ENCODE measurements around the gene IRS2.

Gene IRS2

GRCh38 chr13:109802936-109803335, 16.6 kb upstream of the IRS2 start:
- no peak for DNase-seq (ENCODE audit: low spot score)

DNA sequence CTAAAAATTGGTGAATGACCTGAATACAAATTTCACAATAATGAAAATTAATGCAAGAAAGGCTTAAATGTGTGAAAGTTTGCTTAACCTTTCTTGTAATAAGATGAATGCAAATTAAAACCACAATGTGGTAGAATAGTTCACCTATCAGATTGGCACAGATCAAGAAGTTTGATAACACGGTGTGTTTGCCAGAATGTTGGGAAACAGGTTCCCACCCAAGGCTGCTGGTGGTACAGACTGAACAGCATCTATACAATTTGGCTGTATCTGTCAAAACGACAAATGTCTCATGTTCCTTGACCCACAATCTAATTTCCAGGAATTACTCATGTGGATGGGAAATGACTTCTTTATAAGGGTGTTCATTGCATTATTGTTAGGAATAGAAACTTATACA, 8.6 kb upstream of the IRS2 start:
- no peak for DNase-seq (ENCODE audit: low spot score)

DNA sequence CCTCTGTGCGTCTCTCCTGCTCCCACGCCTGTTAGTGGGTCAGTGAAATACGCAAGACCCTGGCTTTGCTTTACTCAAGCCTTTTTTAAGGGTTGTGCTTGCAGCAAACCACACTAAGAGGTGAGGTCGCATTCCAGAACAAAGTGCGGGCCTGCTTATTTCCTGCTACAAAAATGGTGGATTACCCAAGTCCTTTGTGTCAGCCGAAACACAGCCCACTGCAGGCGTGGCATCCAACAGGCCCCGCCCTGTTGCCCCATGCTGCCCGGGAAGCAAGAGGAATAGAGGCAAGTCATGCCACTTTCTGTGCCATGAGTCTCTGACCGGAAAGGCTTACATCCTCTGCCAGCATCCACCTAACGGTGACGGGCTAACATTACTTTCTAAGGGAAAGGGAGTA, 7.7 kb upstream of the IRS2 start:
- no peak for DNase-seq (ENCODE audit: low spot score)

GRCh38 chr13:109792416-109793059, 6.2 kb upstream of the IRS2 start:
- peak; percentile 38 for DNase-seq (ENCODE audit: low spot score)

GRCh38 chr13:109790942-109791605, 4.7 kb upstream of the IRS2 start:
- DNase-seq (ENCODE audit: low spot score) = peak; percentile 29

- DNase-seq (ENCODE audit: low spot score) = no peak
Measured at GRCh38 chr13:109790086-109790485, 3.7 kb upstream of the IRS2 start.

- DNase-seq (ENCODE audit: low spot score) = no peak
Measured at GRCh38 chr13:109789262-109789661, 2.9 kb upstream of the IRS2 start.

DNA sequence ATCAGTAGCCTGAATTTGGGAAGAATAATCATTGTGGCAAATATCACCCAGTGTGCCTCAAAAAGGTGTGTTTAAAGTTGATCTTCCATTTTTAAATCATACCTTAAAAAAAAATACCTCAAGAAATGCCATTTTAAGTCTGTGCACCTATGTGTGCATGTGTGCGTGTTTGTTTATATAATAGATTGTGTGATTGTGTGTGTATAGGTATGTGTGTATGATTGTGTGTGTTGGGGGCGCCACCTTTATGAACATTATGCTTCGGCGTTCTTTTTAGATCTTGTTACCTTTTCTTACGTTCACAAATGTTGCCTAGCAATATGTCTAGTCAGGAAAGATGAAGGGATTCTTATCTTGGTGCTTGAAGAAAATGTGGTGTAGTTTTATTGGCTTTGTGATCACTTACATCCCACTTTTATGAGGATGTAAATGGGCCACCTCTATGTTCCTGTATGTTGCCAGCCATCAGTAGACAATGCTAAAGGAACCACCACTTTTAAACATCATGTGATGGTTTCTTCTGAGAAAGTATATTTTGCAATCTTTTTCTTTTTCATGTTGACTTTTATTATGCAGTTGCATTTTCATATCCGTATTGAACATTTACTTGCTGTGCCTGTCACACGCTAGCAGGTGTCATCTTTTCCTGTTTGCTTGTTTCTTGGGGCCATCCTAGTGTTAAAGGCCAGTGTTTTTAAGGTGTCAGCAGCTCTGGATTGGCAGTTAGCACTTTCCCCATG, 2.2 kb upstream of the IRS2 start:
- peak; percentile 32 for DNase-seq (ENCODE audit: low spot score)

GRCh38 chr13:109787135-109787954, 962 bp upstream of the IRS2 start:
- DNase-seq (ENCODE audit: low spot score) = no peak

GRCh38 chr13:109785892-109786450, 412 bp downstream of the IRS2 start:
- DNase-seq (ENCODE audit: low spot score) = no peak

DNA sequence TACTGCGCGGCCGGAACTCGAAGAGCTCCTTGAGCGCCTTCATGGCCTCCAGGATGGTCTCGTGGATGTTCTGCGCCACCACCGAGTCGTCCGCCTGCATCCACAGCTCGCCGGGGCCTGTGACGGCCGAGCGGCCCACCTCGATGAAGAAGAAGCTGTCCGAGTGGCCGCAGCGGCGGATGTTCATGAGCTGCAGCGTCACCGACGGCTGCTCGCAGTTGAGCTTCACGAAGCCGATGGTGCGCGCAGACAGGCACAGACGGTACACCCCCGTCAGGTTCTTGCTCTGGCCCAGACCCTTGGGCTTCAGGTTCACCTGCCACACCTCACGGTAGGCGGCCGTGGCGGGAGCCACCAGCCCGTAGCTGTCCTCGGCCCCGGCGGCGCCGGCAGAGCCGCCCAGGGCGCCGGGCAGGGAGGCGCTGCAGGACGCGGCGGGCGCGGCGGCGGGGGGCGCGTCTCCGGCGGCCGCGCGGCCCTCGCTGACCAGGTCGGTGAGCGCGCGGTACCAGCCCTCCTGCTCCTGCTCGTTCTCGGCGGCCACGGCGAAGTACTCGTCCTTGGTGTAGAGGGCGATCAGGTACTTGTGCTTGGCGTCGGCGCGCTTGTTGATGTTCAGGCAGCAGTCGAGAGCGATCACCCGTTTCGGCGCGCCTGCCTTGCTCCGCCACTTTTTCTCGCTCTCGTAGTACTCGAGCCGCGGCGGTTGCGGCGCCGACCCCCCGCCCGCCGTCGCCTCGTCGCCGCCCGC, 1.1 kb downstream of the IRS2 start:
- no peak for DNase-seq (ENCODE audit: low spot score)

DNA sequence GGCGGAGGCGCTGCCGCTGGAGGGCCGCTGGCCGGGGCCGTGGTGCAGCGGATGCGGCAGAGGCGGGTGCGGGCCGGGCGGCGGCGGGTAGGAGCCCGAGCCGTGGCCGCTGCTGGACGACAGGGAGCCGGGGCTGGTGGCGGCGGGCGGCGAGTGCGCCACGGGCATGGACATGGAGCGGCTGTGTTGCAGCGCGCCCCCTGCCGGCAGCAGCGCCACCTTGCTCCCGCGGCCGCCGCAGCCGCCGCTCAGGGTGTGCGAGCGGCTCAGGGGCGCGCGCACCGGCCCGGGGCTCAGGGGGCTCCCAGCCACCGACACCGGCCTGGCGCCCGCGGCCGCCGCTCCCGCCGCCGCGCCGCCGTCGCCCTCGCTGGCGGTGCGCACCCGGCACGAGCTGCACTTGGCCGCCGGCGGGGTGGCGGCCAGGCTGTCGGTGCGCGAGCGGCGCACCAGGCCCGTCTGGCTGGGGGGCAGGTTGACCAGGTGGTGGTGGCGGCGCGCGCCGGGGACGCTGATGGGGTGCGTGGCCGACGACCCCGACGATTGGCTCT, 1.7 kb downstream of the IRS2 start:
- peak; percentile 55 for DNase-seq (ENCODE audit: low spot score)

- DNase-seq (ENCODE audit: low spot score) = no peak
Measured at GRCh38 chr13:109783815-109784589, 2.4 kb downstream of the IRS2 start.

- no peak for DNase-seq (ENCODE audit: low spot score)
Measured at GRCh38 chr13:109783447-109783814, 3.0 kb downstream of the IRS2 start.

DNA sequence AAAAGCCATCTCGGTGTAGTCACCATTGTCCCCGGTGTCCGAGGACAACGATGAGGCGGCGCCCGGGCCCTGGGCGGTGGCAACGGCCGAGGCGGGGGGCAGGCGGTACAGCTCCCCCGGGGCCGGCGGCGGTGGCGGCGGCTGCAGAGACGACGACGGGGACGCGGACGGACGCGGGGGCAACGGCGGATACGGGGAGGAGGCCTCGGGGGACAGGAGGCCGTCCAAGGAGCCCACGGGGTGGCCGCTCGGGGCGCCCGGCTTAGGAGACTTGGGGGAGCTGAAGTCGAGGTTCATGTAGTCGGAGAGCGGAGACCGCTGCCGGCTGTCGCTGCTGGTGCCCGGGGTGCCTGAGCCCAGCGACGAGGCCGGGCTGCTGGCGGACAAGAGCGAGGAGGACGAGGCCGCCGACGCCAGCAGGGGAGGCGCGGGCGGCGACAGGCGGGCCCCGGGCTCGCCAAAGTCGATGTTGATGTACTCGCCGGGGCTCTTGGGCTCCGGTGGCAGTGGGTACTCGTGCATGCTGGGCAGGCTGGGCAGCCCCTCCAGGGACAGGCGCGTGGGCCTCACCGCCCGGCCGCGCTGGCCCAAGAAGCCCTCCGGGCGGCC, 3.5 kb downstream of the IRS2 start:
- DNase-seq (ENCODE audit: low spot score) = no peak

- no peak for DNase-seq (ENCODE audit: low spot score)
Measured at GRCh38 chr13:109782066-109782822, 4.1 kb downstream of the IRS2 start.

- DNase-seq (ENCODE audit: low spot score) = no peak
Measured at GRCh38 chr13:109781384-109782065, 4.9 kb downstream of the IRS2 start.

- no peak for DNase-seq (ENCODE audit: low spot score)
Measured at GRCh38 chr13:109780845-109781383, 5.5 kb downstream of the IRS2 start.
